GDM1 (cell line): ENCODE results near the gene MORC3.
"Not testable (repeated sequence)": the region's sequence is repeated elsewhere in the genome, so short reads cannot be mapped to it uniquely, and the experiment has no call there.

Source experiments
- DNase-seq: peaks from one replicate; lab custom pipeline; 2025; lab: John Stamatoyannopoulos, UW

The MORC3 gene

DNA sequence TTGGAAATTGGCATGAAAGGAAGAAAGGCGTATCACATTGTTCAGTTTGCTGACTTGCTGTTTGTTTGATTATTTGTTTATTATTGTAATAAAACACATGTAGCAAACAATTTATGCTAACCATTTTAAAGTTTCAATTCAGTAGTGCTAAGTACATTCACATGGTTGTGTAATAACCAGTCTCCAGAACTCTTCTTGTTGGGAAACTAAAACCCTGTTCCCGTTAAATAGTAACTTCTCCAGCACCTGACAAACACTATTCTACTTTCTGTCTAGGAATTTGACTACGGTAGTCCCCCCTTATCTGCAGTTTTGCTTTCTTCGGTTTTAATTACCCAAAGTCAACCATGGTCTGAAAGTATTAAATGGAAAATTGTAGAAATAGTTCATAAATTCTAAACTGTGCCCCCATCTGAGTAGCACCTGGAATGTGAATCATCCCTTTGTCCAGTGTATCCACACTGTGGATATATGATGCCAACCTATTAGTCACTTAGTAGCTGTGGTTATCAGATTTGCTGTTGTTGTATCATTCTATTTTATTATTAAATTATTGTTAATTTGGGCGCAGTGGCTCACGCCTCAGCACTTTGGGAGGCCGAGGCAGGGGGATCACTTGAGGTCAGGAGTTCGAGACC, 5.5 kb downstream of the MORC3 start:
- DNase-seq, result no peak

DNA sequence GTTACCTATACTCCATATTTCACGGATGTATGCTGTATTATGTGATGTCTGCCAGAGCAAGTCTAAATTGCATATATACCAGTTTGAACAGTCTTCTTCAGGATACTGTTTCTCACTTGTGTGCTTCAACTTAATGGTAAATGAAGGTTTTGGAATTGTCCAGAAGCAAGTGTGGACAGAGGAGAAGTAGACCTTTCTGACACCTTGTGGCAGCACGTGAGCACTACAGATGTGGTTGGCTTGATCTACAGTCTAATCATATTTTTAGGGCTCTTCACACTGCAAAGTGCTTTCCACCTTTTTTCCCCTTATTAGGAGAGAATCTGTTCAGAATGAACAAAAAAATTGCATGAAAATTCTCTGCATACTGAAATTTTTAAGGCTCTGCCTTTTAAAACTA, 10.9 kb downstream of the MORC3 start:
- DNase-seq, result peak; percentile 10

DNA sequence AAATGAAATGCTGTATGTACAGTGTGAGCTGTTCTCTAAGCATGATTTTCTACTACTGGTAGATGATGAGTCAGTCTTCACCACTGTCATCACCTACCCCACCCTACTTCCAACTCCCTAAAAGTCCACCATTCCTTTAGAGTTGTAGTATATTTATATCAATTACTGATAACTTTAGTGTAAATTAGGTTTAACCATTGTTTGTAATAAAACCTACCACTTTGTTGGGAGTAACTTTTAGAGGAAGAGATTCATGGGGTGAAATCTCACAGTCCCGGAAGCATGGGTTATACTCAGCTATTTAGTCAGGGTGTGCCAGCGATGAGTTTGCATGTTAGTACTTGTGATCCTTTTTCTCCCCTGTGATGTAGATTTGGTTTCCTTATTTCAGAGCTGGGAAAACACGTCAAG, 17.1 kb downstream of the MORC3 start:
- DNase-seq, result no peak

DNA sequence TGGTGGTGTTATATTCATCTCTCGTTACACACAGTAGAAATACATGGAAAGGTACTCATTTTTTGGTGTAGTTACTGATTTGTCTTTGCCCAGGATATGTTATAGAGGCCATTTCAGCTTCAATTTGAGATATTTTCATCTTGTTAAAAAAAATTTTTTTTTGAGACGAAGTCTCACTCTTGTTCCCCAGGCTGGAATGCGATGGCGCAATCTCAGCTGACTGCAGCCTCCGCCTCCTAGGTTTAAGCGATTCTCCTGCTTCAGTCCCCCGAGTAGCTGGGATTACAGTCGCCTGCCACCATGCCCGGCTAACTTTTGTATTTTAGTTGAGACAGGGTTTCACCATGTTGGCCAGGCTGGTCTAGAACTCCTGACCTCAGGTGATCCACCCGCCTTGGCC, 19.0 kb downstream of the MORC3 start:
- DNase-seq, result no peak

DNA sequence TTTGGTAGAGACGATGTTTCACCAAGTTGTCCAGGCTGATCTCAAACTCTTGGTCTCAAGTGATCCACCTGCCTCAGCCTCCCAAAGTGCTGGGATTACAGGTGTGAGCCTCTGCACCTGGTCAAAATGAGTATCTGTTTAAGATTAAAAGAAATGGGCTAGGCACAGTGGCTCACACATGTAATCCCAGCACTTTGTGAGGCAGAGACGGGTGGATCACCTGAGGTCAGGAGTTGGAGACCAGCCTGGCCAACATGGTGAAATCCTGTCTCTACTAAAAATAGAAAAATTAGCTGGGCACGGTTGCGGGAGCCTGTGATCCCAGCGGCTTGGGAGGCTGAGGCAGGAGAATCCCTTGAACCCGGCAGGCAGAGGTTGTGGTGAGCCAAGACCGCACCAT, 22.6 kb downstream of the MORC3 start:
- not testable (repeated sequence) for DNase-seq

DNA sequence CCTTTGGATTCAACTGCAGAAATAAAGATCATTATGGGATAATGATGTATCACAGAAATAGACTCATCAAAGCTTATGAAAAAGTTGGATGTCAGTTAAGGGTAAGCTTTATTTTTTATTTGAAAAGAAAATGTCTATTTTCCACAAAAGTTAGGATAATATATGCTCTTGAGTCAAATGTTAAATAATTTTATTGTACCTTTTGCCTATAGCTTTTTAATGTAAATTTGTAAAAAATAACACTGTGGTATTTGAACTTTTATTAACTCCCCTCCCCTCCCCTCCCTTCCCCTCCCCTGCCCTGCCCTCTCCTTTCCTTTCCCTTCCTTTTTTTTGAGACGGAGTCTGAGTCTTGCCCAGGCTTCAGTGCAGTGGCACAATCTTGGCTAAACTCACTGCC, 24.9 kb downstream of the MORC3 start:
- no peak for DNase-seq

DNA sequence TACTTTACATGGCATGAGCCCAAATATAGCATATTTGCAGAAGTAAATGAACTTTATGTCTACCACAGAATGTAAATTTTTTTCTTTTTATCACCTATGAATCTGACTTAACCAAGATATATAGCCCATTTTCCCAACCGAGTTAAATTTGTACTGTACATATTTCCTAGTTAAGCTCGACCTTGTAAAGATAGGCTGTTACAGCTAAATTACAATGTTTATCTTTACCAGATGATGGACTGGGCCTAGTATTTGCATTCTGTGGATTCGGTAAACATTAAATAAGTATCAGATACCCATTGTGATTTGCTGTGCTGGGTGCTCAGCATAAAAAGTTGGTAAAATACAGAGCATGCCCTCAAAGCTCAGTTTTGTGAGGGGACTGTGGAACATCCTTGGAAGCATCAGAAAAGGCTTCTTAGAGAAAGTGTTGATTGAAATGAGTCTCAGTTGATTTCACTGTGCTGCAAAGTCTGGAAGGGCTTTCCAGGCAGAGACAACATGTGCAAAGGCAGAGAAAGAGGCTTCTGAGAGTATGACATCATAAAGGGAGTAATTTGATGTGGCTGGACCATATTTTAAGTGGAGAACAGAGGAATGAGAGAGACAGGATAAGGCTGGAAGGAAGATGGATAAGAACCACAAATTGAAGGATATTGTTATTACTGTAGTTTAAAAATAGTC, 27.4 kb downstream of the MORC3 start:
- no peak for DNase-seq

DNA sequence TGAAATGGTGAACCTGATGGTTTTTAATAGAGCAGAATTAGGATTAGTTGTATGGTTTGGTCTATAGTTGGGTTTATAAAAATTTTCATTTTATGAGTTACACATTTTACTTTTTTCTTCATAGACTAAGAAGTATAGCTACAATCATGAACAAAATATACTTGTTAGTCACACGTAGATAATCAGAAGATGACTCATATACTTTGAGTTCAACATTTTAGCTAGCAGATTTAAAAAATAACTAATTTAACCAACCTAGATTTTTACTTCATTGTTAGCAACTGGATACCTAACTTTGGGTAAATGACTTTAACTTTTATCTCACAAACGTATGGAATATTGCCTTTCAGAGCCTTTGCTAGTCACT, 27.9 kb downstream of the MORC3 start:
- no peak for DNase-seq

DNA sequence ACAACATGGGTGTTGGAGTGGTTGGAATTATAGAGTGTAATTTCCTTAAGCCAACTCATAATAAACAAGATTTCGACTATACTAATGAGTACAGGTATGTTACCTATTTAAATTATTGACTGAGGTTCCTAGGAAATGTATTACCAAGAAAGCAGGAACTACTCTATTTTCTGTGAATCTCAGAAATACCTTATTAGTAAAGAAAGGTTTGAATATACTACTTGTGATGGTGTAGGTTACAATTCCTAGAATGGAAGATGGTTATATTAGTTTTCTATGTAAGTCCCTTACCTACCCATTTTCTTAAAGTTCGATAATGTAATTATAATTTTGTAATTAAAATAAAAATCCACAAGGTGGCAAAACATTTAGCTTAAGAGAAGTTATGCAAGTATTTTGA, 29.3 kb downstream of the MORC3 start:
- no peak for DNase-seq

DNA sequence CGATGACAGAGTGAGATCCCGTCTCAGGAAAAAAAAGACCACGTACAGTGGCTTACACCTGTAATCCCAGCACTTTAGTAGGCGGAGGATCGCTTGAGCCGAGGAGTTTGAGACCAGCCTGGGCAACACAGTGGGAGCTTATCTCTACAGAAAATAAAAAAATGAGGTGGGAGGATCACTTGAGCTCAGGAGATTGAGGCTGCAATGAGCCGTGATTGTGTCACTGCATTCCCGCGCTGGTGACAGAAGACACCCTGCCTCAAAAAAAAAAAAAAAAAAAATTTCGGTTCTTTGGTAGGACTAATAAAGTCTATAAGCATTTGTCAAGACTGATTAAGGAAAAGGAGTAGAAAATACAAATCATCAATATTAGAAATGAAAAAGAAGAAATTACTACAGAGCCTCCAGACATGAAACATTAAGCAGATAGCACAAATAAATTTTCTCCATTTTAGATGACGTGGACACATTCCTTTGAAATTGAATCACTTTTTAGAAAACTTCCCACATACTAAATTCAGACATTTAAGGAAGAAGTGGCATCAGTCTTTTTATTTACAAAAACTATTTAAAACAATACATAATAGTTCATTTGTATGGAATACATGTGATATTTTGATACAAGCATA, 30.4 kb downstream of the MORC3 start:
- no peak for DNase-seq

DNA sequence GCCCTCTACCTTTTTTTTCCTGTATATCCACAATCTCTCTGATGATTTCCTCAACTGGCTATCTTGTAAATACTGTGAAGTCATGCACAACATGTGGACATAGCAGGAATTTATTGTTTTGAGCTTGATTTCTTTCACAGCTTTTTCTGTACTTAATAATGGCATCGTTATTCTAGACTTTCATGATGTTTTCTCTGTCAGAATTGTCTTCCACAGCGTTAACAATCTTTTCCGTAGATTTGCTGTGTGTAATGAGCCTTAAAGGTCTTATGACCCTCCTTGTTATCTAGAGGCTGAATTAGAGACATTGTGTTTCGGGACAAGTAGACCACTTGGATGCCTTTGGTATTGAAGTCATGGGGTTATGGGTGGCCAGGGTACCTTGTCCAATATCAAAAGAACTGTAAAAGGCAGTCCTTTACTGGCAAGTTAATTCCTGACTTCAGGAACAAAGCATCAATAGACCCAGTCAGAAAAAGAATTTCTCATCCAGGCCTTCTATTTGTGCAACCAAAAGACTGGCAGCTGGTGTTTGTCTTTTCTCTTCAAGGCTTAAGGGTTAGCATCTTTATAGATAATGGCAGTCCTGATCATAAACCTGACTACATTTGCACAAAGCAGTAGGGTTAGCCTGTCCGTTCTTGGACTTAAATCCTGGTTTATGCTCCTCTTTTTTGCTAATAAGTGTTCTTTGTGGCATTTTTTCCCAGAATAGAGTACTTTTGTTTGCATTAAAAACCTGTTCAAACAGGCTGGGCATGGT, 35.1 kb downstream of the MORC3 start:
- no peak for DNase-seq

DNA sequence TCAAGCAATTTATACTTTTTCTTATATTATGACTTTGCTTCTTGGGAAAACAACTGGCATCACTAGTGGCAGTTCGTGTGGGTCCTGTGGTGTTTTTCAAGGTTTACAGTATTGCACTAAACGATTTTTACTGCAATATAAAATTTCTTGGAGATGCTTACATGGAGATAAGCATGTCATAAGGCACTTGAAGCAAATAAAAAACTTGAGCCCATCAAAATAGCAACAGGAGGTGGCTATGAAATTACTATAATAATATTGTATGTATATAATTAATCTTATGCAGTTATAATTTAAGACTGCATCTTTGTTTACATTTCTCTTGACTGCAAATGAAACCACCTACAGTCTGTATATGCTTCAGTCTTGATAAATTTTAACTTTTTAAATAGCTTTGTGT, 35.9 kb downstream of the MORC3 start:
- DNase-seq, result no peak

DNA sequence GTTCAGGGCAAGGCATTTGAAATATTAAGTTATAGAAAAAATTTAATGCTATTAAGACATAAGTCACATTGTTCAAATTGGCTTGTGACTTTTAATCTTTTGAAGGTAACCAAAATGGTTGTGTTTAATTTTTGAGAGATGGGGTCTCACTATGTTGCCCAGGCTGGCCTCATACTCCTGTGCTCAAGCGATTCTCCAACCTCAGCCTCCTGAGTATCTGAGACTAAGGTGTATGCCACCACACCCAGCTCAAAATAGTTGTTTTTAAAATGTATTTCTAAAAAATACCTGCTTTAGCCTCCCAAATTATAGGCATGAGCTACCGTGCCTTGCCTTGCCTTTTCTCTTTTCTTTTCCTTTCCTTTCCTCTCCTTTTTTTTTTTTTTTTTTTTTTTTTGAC, 39.2 kb downstream of the MORC3 start:
- DNase-seq, result no peak

DNA sequence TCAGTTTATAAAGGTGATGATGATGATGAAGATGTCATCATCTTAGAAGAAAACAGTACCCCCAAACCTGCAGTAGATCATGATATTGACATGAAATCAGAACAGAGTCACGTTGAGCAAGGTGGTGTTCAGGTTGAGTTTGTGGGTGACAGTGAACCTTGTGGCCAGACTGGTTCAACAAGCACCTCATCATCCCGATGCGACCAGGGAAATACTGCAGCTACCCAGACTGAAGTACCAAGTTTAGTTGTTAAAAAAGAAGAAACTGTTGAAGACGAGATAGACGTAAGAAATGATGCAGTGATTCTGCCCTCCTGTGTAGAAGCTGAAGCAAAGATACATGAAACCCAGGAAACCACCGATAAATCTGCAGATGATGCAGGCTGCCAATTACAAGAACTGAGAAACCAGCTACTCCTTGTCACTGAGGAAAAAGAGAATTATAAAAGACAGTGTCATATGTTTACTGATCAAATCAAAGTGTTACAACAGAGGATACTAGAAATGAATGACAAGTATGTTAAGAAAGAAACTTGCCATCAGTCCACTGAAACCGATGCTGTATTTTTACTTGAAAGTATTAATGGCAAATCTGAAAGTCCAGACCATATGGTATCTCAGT, 49.2 kb downstream of the MORC3 start:
- no peak for DNase-seq

DNA sequence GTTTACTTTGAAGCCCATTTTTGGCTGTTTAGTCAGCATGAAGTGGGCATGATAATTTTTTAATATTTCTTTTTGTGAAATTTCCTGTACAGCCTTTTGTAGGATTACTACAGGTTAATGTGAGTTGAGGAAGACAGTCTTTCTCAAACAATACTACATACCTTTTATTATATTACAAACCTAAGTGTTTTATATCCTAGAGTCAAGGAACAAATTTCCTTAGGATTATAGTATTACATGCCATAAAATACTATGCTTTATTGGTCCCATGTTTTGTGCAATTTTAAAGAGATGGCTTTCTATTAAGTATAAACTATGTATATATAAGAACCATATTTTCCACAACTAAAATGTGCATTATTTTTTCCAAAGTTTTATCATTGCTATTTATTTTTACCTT, 56.0 kb downstream of the MORC3 start:
- no peak for DNase-seq

DNA sequence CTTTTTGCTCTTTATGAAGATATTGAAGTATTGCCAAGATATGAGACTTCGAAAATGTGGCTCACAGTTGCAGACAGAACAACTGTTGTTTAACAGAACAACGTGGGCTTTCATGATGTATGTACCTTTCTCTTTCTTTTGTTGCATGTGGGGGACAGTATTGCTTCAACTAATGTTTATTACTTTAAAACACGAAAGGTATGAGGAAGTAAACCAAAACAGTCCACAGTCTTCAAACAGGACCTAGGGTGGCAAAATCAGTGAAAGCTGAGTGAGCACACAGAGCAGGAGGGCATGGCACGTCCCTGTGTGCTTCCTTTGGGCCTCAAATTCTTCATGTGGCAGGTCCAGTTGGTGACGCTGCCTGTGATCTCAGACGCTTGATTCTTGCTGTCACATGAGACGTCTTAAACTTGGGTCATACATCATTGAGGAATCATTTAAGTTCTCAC, 57.4 kb downstream of the MORC3 start:
- DNase-seq, result no peak

DNA sequence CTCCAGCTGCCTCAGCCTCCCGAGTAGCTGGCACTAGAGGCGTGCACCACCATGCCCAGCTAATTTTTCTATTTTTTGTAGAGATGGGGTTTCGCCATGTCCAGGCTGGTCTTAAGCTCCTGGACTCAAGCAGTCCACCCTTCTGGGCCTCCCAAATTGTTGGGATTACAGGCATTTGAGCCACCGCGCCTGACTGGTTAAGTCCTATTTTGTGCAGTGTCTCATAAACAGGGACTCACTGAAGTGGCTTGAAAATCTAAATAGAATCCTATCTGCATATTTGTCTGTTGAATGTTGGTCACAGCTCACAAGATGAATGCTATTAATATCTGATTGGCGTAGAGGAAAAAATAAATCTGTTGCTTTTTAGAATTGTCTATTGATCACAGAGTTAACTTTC, 59.3 kb downstream of the MORC3 start:
- DNase-seq, result no peak

DNA sequence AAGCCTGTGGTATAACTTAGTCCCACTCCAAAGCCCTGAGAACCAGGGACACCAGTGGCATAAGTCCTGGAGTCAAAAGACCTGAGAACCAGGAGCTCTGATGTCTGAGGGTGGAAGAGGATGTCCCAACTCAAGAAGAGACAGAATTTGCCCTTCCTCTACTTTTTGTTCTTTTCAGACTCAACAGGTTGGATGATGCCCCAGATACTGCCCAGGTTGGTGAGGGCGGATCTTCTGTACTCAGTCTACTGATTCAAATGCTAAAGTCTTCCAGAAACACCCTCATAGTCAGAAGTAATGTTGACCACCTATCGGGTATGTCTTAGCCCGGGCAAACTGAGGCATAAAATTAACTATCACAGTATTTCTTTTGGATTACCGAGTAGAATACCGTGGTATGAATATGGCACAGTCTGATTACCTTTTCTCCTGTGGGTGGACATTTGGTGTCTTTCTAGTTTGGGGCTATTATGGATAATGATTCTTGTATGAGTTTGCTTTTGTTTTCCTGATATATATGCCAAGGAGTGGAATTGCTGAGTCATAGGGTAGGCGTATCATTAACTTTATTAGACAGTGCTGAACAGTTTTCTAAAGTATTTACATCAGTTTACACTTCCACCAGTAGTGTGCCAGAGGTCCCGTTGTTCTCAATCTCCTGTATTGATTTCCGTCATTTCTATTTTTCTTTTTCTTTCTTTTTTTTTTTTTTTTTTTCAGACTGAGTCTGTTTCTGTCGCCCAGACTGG, 62.0 kb downstream of the MORC3 start:
- DNase-seq, result no peak

DNA sequence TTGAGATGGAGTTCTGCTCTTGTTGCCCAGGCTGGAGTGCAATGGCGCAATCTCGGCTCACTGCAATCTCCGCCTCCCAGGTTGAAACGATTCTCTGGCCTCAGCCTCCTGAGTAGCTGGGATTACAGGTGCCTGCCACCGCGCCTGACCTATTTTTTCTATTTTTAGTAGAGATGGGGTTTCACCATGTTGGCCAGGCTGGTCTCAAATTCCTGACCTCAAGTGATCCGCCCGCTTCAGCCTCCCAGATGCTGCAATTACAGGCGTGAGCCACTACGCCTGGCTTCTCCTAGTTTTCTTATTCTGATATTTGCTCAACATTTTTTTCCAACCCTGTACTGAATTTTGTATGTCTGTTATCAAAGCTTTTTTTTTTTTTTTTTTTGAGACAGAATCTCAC, 62.7 kb downstream of the MORC3 start:
- not testable (repeated sequence) for DNase-seq

DNA sequence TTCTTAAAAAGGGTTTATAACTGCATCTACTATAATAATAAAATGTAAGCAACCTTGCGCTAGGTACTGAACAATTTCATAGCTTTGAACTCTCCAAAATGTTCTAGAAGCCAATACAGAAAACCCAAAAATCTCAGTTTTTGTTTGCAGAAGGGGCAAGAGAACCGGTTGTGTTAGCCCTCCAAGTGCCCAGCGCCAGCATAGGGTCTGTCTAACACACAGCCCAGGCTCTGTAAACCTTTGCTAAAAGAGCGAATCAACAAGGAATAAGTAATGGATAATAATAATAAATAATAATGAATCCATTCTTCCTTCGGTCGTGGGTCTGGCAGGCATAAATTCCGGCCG, 64.9 kb downstream of the MORC3 start:
- DNase-seq, result no peak

DNA sequence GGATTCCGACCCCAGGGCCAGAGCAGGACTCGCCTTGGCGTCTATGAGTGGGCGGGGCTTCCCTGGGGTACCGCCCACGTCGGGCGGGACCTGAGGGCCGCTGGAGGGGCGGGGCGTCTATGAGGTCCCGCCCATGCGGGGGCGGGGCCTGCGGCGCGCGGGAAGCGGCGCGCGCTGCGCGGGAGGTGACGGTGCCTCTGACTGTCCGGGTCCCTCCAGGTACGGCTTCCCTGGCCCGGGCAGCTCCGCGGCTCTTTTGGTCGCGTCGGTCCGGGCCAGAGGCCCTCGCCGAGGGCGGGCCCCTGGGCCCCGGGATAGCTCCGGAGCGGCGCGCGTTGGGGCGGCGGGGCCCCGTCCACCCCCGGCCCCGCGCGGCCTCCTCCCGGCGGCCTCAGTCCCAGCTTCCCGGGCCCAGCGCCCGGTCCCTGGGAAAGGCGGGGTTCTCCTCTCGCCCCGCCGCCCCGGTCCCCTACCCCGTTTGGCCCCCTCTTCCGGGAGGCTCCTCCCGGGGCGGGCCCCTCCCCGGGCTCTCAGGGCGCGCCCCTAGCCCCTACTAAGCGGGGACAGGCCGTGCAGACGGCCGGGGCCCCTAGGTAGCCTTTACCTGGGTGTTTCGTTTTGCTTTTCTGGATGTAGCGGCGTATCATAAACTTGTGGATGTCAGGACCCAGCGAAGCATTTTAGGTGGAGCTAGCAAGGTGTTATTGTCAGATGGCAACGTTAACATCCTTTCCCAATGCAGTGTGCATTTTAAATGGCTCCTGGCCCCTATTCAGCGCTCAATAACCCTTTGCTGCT, 65.4 kb downstream of the MORC3 start, which contains the start of gene CHAF1B:
Gene CHAF1B (plus strand): TSS at position 160 of the 798 bp plus-strand sequence. CDS start 745 bp downstream, outside the sequence.
- peak; percentile 65 for DNase-seq
